HG02623 (cell line): ENCODE data around the gene CST7.

ENCODE experiments used
- ATAC-seq: cut with Tn5 transposase; IDR thresholded peaks from one replicate; pipeline ENCODE4 v1.9.1; 2021; ENCODE audit warnings: moderate library complexity; ENCODE audit not compliant: unreplicated experiment

Gene CST7

DNA sequence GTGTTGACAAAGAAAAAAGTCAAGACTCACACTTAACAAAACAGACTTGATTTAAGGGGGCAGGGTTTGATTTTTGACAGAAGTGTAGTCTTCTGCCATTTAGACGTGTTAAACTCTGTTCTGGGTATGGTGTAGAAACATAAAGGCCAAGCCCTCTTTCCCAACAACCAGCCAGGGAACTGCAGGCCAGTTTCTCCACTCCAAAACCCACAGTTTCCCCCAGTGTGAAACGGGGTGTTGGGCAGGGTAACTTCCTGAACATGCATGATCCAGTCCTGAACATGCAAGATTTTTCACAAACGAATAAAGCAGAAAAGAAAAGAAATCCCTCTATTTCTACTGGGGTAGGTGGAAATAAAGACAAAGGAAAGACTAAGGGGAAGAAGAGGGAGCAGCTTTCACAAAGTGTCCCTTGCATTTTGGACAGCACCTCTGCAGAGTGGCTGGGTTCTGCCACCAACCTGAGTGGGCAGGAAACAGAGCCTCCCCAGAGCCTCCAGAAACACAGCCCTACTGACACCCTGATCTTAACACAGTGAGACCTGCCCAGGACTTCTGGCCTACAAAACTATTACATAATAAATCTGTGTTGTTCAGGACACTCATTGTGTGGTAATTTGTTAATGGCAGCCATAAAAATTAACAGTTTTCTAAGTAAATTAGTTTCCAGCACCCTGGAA, 36.0 kb downstream of the CST7 start:
- no peak for ATAC-seq

DNA sequence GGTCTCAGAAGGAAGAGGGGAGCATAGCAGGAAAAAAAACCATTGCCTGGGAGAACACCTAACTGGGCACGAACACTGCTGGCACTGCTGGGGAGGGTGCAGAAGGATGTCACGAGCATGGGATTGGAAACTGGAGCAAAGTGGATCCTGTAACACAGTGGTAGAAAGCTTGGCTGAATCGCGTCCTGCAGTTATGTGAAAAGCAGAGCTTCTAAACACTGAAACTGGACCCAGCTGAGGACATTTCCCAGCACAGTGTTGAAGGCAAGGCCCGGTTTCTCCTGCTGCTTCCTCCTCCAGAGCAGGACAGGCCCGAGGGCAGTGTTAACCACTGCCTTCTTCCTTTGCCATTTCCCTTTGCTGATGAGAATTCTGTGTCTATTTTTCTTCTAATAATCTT, 36.7 kb downstream of the CST7 start:
- no peak for ATAC-seq

DNA sequence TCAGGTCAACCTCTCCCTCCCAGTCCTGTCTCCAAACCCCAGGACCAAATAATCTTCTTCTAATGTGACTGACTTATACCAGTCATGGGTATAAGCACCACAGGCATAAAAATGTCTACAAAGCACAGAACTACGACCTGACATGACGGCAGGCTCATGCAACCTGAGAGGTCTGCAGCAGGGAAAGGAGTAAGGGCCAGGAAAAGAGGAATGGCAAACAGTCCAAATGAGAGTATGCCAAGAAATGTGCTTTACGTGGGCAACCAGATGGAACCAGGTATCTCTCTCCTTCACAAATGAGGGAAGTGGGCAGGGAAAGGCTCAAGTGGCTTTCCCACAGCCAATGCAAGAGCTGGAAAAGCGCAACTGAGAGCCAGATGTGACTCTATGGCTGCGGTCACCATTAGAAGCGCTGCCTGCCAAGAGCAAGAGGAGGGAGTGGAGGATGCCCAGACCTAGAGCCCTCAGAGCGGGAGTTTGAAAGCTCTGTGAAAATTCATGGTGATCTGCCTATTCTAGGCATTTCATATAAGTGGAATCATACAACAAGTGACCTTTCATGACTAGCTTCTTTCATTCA, 37.5 kb downstream of the CST7 start:
- no peak for ATAC-seq

DNA sequence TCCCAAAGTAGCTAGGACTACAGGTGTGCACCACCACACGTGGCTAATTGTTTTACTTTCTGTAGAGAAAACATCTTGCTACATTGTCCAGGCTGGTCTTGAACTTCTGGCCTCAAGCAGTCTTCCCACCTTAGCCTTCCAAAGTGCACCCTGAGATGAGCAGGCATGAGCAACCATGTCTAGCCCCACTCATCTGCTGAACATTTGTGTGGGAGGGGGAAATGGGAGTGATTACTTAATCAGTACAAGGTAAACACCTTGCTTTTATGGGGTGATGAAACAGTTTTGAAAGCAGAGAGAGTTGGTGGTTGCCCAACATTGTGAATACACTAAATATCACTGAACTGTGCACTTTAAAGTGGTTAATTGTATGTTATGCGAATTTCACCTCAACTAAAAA, 38.2 kb downstream of the CST7 start:
- ATAC-seq: no peak

DNA sequence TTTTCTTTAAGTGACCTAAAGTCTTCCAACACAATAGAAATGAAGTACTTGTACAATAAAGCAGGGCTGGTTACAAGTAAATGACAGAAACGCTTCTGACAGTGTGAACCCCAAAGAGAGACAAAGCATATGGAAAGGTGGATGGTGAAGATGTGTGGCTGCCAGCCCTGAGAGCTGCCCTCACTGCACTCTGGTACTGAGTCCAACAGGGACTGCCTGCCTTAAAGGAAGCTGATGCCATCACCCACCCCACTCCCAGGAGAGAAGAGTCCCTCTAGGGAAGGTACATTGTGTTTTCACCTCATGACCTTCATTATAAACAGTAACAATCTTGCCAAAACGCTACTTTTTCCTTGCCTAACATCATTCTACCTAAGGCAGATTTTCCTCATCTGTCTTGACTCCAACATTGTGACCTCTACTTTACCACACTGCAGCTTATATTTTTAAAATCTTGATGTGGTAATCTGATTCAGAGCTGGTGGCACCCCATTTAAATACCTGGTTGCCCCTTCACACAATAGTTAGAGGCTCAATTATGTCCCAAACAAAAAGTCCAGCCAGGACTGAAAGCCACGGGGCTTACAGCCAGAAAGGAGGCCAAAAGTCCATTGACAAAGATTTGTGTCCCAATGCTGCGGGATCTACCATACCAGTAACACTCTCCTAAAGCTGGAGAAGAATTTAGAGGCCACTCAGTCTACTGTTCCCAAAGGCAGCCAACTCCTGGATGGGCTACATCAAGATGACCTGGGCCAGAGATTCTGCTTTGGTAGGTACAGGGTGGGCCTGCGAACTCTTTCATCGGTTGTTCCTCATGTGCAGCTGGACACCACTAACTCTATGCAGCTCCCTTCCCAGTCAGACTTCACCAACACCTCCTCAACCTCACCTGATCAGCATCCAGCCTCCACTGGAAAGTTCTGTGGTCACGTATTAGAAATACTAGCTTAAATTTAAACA, 39.1 kb downstream of the CST7 start:
- no peak for ATAC-seq

DNA sequence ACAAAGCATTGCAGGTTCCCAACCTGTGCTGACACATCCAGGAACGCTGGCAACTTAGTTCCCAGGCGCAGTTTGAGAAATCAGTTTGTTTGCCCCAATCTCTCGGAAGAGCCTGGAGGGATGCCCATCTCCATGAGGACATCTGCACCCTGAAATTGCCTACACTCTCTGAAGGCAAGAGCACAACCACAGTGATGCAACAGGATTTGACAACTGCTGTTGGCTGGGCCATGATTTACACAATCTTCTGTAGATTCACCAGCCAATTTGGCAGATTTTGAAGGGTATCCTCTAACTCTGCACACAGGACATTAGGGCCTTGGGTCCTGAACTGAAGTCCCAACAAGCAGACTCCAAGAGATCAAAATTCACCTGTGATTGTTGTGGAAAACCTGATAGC, 40.1 kb downstream of the CST7 start:
- no peak for ATAC-seq

DNA sequence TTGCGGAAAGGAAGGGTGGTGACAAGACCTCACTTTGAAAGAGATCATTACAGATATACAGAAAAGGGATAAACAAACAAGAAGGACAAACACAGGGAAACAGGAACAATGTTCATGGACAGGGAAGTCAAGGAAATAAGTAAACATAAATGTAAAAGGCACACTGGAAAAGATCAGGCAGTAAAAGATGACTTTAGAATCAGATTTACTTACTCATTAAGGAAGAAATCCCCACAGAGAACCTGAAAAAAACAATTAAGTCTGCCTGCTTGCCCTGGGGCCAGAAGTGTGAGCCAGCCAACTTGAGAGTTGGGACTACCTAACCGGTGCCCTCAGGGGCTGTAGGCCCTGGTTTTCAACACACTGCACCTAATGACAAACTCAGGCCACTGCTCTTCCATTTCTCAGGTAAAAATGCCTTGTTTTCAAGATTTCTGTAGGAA, 41.8 kb downstream of the CST7 start:
- ATAC-seq: no peak

DNA sequence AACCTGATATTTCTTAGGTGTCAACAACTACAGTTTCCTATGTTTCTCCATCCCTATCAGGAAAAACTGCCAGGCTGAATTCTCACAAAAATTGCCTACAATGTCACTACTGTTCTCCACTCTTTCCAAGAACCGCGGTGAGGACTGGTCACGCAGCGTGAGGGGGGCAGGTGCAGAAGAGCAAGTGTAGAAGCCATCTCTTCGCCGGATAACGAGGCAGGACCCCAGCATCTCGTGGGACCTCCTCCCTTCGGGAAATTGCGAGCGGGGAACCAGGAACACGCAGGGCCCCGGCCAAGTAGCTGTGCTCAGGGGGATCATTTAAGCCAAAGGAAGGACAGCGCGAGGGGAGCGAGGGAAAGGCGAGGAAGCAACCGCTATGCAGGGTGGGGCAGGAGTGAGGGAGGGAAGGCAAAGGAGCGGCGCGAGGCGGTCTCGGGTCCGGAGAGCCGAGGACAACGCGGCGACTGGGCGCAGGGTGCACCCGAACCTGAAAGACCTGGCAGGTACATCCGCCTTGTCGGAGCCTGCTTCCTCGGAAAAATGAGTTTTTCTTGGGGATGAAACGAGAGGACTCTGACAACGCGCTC, 42.9 kb downstream of the CST7 start:
- ATAC-seq: peak; percentile 8

DNA sequence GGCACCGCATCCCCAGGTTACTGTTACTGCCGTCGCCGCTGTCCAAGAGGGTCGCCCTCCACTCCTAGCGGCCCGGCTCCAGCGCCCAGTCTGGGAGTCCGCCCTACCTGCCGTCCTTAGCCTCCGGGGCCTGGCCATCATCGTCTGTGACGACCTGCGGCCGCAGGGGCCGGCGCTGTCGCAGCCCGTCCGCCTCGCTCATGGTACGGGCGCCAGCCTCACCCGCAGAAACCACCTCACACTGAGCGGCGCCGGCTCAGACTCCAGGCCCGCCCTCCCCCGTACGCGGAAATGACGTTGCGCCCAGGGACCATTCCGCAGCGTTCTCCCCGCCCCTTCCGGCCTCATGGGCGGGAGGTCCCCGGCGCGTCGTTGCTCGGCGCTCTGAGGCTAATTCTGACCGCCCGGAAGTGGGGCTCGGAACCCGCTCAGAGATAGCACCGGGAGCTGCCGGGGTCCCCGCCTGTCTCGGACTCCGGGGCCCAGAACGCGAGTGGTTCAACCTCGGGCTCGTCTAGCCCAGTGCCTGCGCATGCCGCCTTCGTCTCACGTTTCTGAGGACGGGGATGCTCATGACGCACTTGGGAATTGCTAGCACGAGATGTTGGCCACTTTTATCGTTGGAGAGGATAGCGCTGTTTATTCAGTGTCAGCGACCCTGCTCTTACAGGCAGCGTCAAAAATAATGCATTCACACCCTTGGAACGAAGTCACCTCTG, 43.6 kb downstream of the CST7 start, which contains the start of gene APMAP:
Gene APMAP, minus strand, starts transcription at position 265 of the 719 bp plus-strand sequence. Its CDS starts 63 bp downstream, at position 202.
- peak; percentile 97 for ATAC-seq

DNA sequence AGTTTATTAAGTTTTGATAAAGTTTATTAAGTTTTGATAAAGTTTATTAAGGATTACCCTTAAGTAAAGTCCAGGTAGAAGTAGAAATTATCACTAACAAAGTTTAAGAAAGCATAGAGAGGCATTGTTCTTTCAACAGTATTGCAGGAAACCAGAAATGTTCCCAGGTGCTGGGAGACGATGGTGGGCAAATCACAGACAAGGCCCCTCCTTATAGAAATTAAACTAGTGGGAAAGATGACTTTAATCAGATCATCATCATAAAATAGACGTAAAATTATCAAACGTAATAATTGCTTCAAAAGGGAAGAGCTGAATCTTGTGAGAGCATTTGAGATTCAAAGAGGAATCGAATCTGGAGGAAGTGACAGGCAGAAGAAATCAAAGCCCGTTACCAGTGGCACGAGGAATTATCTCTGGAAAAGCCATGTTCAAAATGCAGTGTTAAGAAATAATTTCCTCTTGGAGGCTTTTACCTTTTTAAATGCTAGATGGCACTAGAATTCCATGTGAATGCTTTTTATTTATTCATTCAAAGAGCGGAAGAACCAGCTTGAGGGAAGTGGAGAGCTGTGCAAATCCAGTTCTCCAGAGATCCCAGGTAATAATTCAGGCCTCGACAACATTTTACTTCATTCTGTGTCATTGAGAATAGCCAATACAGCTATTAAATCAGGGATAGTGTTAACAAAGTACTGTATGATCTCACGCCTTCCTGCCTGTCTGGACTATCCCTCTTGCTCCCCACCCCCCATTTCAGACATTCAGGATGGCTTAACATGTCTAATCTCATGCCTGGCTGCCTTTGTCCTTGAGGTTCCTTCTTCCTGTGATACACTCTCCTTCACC, 44.5 kb downstream of the CST7 start:
- ATAC-seq: no peak

DNA sequence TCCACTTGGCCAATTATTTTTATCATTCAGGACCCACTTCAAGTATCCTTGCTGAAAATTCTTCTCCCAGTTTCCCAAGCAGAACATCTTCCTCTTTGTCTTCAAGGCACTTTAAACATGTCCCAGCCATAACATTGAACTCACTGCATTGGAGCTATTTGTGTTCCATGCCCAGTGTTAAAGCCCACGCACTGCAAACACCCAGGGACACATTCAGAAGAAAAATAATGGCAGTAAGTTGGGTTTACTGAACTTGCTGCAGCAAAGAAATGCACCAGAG, 45.1 kb downstream of the CST7 start:
- ATAC-seq: no peak

DNA sequence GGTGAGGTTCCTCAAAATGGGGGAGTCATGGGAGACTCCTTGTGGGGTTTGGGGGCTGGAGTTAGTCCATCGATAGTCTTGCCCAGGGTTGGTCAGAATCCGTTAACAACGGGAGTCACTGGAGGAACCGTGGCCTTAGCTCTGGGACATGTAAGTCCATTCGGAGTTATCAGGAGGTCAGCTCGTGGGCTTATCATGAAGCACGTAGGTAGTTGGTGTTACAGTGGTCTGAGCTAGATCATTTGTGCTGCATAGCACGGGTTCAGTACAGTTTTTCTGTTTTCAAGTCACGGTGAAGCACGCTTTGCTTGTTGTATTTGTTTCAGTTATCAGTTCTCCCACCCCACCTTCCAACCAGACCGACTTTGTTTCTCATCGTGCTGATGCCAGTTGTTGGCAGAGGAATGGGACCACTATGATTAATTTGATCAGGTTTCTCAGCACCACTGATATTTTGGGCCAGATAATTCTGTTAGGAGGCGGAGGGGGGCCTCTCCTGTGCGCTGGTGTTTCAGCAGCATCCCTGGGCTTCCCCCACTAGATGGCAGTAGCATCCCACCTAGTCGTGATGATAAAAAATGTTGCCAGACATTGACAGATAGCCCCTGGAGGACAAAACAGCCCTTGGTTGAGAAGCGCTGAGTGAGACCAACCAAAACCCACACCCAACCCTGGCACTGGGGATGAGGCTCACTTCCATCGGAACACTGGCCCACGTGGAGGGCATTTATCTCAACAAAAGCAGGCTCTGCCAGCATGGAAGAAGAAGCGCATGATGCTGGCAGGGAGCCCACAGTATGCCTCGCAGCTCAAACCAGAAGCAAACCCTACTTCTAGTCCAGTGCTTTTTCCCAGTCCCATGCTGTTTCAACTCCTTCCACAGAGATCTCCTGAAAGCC, 45.6 kb downstream of the CST7 start:
- no peak for ATAC-seq

DNA sequence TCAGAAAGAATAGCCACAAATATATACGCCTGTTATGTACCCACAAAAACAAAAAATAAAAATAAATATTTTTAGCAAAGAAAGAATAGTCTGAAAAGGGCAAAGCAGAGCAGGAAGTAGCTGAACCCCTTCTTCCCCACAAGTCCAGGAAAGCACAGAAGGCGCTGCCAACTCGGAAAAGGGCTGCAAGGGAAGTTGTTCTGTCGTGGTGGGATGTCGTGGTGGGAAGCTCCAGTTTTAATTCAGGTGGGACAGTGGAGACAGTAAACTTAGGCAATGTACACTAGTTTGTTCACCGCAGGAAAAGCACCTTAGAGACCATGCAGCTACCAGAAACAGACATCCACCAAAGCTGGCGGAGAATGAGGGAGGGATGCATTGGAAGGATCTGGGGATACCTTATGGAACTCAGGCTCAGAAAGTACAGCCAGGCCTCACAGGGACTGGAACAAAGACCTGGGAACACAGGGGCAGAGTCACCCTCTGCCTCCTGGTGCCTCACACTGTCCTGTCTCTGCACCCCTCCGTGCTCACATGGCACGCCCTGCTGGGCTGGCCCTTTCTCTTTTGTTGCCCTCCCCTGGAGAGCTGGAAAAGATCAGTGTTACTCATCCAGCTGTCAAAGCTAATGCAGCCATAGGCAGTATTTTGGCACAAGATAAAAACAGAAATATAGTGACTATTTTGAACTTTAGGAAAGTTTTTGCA, 46.8 kb downstream of the CST7 start:
- ATAC-seq: no peak

DNA sequence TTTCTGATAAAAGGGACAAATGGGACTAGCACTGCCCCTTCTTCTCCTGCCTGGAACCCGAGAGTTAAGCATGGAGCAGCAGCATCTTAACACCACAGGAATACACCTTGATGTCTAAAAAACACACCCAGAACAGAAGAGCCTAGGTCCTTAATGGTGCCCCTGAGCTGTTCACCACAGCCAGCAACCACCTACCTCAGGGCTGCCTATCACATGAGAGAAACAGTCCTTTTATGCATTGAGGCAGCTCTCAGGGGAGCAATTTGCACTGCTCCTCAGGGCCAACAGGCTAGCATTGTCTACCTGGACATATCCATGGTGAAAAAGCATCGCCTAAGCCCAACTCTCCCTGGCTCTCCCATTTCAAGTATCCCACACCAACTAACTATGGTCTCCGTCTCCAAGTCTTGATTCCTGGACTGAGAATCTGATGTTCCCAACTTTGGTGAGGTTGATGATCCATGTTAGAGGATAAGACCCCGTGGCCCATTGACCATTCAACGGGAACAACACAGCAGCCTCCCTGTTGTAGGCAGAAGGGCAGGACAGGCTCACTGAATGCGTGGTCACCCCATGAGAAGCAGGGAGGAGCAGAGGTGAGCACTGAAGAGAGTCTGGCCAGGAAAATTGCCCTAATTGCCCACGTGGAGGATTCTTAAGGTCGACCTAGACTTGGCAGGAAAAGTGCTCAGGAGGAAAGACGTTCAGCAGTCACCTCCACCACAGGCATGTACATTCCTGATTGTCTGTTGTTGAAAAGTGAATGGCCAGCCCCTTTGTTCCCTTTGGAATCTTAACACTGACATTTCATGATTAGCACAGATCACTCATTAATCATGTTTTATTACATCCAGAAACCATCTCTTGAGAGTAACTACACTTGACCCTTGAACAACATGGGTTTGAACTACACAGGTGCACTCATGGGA, 47.6 kb downstream of the CST7 start:
- no peak for ATAC-seq

DNA sequence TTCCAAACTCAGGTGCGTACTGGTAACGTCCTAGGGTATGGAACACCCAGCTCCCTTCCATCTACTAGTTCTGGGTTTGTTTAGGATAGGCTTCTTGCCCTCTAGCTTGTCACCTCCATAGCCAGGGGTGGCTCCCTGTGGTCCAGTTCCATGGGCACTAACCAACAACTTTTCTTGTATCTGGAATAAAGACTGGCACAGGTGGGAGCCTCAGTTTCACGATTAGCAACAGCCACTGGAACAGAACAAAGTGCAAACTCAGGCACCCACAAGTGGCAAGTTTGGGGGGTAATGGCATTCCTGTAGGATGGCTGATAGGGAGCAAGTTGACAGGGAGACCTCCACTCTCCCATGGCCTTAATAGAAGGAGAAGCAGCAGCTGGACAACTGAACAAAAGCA, 49.1 kb downstream of the CST7 start:
- no peak for ATAC-seq

DNA sequence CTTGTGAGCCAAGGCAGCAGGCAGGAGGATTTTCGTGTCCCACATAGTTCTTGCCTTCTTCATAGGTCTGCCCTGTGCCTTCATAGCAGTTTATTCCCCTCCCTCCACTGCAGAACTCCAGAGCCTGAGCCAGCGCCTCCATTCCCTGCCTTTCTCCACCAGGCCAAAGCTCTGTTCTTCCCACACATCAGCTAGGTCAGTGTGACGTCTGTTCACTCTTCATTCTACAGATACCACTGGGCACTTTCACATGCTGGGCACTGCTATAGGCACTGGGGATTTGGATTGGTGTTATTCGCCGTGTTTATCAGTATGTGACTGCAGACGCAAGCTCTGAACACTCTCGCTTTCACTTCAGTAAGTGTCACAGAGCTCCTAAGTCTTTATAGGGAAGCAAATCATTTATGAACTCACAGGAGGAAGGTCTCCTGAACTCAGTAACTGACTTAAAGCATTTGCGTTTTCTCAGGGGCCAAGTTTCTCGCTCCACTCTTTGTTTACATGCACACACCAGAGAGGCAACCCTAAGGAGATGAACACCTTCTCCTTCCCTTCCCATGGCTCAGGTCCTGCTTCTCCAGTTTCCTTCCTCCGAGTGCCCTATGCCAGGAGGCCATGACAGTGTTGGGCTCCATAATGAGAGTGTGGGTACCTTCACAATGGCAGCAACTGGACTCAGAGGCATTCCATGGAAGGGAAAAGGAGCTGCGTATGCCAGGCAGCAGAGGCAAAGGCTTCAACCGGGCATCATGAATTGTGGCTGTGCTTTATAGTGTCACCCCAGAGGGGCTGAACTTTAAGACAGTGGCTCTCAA, 49.8 kb downstream of the CST7 start:
- ATAC-seq: no peak
